IMR-90 (cell line): ENCODE data around the gene SLC25A11. TPM values are rescaled to one million over a fixed set of nuclear protein-coding genes. Genes with fewer than 3 reads are reported as not detected.

Source experiments
- ATAC-seq: fragments of 200-7000 bp; cut with Tn5 transposase; 2 replicates; pipeline ENCODE4 v1.9.1; 2020; ENCODE audit warnings: low read depth, mild to moderate bottlenecking, moderate library complexity
- BruUV-seq: library from RNA; stranded (reverse); fragments of 400-500 nt; replicated peaks from 2 replicates; lab custom pipeline; 2021; lab: Mats Ljungman, UMichigan
- CTCF ChIA-PET: fragments of 300-600 bp; formaldehyde crosslinking; extraction: SDS; loops from one replicate; lab custom pipeline; 2021; ENCODE audit warnings: antibody characterized with exemption; lab: Yijun Ruan, JAX
- POLR2A ChIA-PET: fragments of 300-600 bp; sonication (Branson Sonifier 250); formaldehyde crosslinking; loops from one replicate; lab custom pipeline; 2022; ENCODE audit warnings: antibody characterized with exemption; ENCODE audit not compliant: unreplicated experiment; lab: Charles Lee
- DNase-seq: peaks from one replicate; pipeline ENCODE4 v3.0.0; 2013
- H2AFZ ChIP-seq: replicated peaks from 2 replicates; pipeline ENCODE3; 2013; ENCODE audit warnings: low read length, mild to moderate bottlenecking; ENCODE audit not compliant: poor library complexity
- H2AK5ac ChIP-seq: 2 replicates; pipeline ENCODE4 v1.6.1; 2013; ENCODE audit warnings: low read depth, low read length, inconsistent platforms
- H2AK9ac ChIP-seq: replicated peaks from 2 replicates; pipeline ENCODE3; 2013; ENCODE audit warnings: mild to moderate bottlenecking, low read depth, low read length, moderate library complexity; ENCODE audit not compliant: poor library complexity
- H2BK120ac ChIP-seq: 2 replicates; pipeline ENCODE4 v1.6.1; 2013; ENCODE audit warnings: low read depth, low read length, inconsistent platforms
- H2BK15ac ChIP-seq: 3 replicates; pipeline ENCODE4 v1.6.1; 2013; ENCODE audit warnings: low read depth, low read length, inconsistent platforms
- H2BK20ac ChIP-seq: 2 replicates; pipeline ENCODE4 v1.6.1; 2013; ENCODE audit warnings: low read depth, mild to moderate bottlenecking, inconsistent platforms, low read length, moderate library complexity
- H2BK5ac ChIP-seq: 2 replicates; pipeline ENCODE4 v1.6.1; 2013; ENCODE audit warnings: mild to moderate bottlenecking, low read depth, low read length, inconsistent platforms; ENCODE audit not compliant: poor library complexity, severe bottlenecking
- H3K14ac ChIP-seq: replicated peaks from 2 replicates; pipeline ENCODE4 v1.6.1; 2013; ENCODE audit warnings: low read depth, low read length, inconsistent platforms
- H3K18ac ChIP-seq: 2 replicates; pipeline ENCODE4 v1.6.1; 2013; ENCODE audit warnings: low read depth, low read length, control low read depth
- H3K23ac ChIP-seq: 2 replicates; pipeline ENCODE4 v1.6.1; 2013; ENCODE audit warnings: low read depth, low read length, inconsistent platforms
- H3K27ac ChIP-seq: 2 replicates; pipeline ENCODE4 v1.5.1; 2013; ENCODE audit warnings: mild to moderate bottlenecking, control low read depth, low read length; ENCODE audit not compliant: insufficient read depth
- H3K27me3 ChIP-seq: 2 replicates; pipeline ENCODE4 v1.6.1; 2013; ENCODE audit warnings: low read length; ENCODE audit not compliant: control insufficient read depth, insufficient read depth
- H3K36me3 ChIP-seq: 2 replicates; pipeline ENCODE4 v1.6.1; 2013; ENCODE audit warnings: low read length, mixed read lengths; ENCODE audit not compliant: control insufficient read depth, insufficient read depth
- H3K4ac ChIP-seq: 2 replicates; pipeline ENCODE4 v1.6.1; 2013; ENCODE audit warnings: low read depth, low read length, inconsistent platforms
- H3K4me1 ChIP-seq: 2 replicates; pipeline ENCODE4 v1.6.1; 2013; ENCODE audit warnings: low read length, mixed read lengths; ENCODE audit not compliant: control insufficient read depth, insufficient read depth
- H3K4me2 ChIP-seq: 2 replicates; pipeline ENCODE4 v1.6.1; 2013; ENCODE audit warnings: low read depth, mild to moderate bottlenecking, control low read depth, low read length, moderate library complexity
- H3K4me3 ChIP-seq: 2 replicates; pipeline ENCODE4 v1.5.1; 2013; ENCODE audit warnings: low read depth, mild to moderate bottlenecking, control low read depth, low read length, moderate library complexity; ENCODE audit not compliant: insufficient read depth
- H3K56ac ChIP-seq: 2 replicates; pipeline ENCODE4 v1.6.1; 2013; ENCODE audit warnings: low read length, inconsistent platforms; ENCODE audit not compliant: insufficient read depth; ENCODE audit errors: extremely low read depth
- H3K79me1 ChIP-seq, 2 experiments: 2 replicates each; pipeline ENCODE4 v1.6.1; 2013; ENCODE audit warnings: low read length in 2 of 2, inconsistent platforms in 1 of 2, low read depth in 1 of 2
- H3K9ac ChIP-seq: 2 replicates; pipeline ENCODE4 v1.6.1; 2013; ENCODE audit warnings: low read depth, low read length, control low read depth
- H3K9me1 ChIP-seq: 2 replicates; pipeline ENCODE4 v1.6.1; 2013; ENCODE audit warnings: low read length, inconsistent platforms; ENCODE audit not compliant: insufficient read depth
- H3K9me3 ChIP-seq: 2 replicates; pipeline ENCODE4 v1.6.1; 2013; ENCODE audit warnings: low read length; ENCODE audit not compliant: control insufficient read depth, insufficient read depth
- H4K20me1 ChIP-seq: 2 replicates; pipeline ENCODE4 v1.6.1; 2013; ENCODE audit warnings: low read length, inconsistent platforms; ENCODE audit not compliant: insufficient read depth
- H4K5ac ChIP-seq: 2 replicates; pipeline ENCODE4 v1.6.1; 2013; ENCODE audit warnings: mild to moderate bottlenecking, low read depth, low read length, control low read depth
- H4K8ac ChIP-seq, 2 experiments: 2 replicates each; pipeline ENCODE4 v1.6.1; 2013; ENCODE audit warnings: low read depth in 2 of 2, low read length in 2 of 2, control low read depth in 1 of 2, inconsistent platforms in 1 of 2
- H4K91ac ChIP-seq: 2 replicates; pipeline ENCODE4 v1.6.1; 2013; ENCODE audit warnings: low read depth, low read length, inconsistent platforms; ENCODE audit not compliant: insufficient read depth
- BHLHE40 ChIP-seq: fragments of 150-350 bp; IDR thresholded peaks from 2 replicates; pipeline ENCODE4 v1.6.1; 2016; ENCODE audit warnings: mild to moderate bottlenecking, low read depth, low read length
- MAFK ChIP-seq: IDR thresholded peaks from 2 replicates; pipeline ENCODE4 v1.6.1; 2012; ENCODE audit warnings: low read depth, low read length, improper control_type of control experiment
- MAZ ChIP-seq: IDR thresholded peaks from 2 replicates; pipeline ENCODE4 v1.6.1; 2012; ENCODE audit warnings: low read depth, mild to moderate bottlenecking, low read length, improper control_type of control experiment, moderate library complexity, borderline replicate concordance
- RAD21 ChIP-seq: IDR thresholded peaks from 2 replicates; pipeline ENCODE4 v1.6.1; 2012; ENCODE audit warnings: low read length, improper control_type of control experiment
- WGBS, 2 experiments: methylation state at CpG; one replicate each; pipeline versions ENCODE4 v1.1.5 to v1.1.7; 2013; ENCODE audit warnings: missing lambda C conversion rate in 2 of 2; ENCODE audit not compliant: insufficient read length in 1 of 2; ENCODE audit errors: extremely low coverage in 2 of 2; 5-methylcytosine and 5-hydroxymethylcytosine counted together
- dilution Hi-C: fragments of 300-500 bp; cut with HindIII; formaldehyde crosslinking; loops from one replicate; pipeline ENCODE4 v1.14.3; 2018; ENCODE audit warnings: low sequenced_read_pairs; ENCODE audit not compliant: unreplicated experiment
- in situ Hi-C: fragments of 300-500 bp; cut with MboI; formaldehyde crosslinking; loops from 3 replicates; pipeline ENCODE4 v1.14.3; 2019; ENCODE audit warnings: low sequenced_read_pairs, inconsistent platforms, mixed read lengths
- intact Hi-C: fragments of 100-400 bp; cut with micrococcal nuclease; formaldehyde crosslinking; loops from 2 replicates; pipeline ENCODE4 v1.10.0; 2022
- polyA plus RNA-seq, 3 experiments: library from polyadenylated mRNA; depleted of rRNA; stranded (reverse); fragments of >200 nt; gene quantifications; 2 replicates each; pipeline ENCODE4 v1.2.3, GENCODE V29; 2012; ENCODE audit warnings: low replicate concordance in 1 of 3
- total RNA-seq: library from RNA; depleted of rRNA; stranded (reverse); fragments of >200 nt; gene quantifications from 2 replicates; pipeline ENCODE4 v1.2.3, GENCODE V29; 2012

Gene SLC25A11
- total and polyA plus RNA-seq, 2 of the 4 experiments (the other 2 are of a cell fraction): 35.0 to 62.2 TPM

GRCh38 chr17:4953451-4953961 lies 13.7 kb upstream of the SLC25A11 start:
- ChIA-PET CTCF (interaction anchor here (0.7 kb wide), 1 partner anchor 78 kb away, joined by 3 read pairs; no protein-coding TSS in a partner anchor), POLR2A (interaction anchor here (0.7 to 1.2 kb wide), 2 partner anchors 9 to 14 kb away, joined by 3 to 8 read pairs; partner anchors contain the start of gene SPAG7)
- peak overlapping the region; percentile 42; the same call in 1 of the 3 replicates for H2BK15ac ChIP-seq
- H3K56ac ChIP-seq: no peak overlapping the region
- H3K23ac ChIP-seq: peak overlapping the region; percentile 54; the same call in 1 of the 2 replicates
- H3K4me1 ChIP-seq: peaks cover 28% of the 10 kb centered on the region
- peak overlapping the region; percentile 94 for H2BK120ac ChIP-seq
- peak overlapping the region; percentile 56 to 91; a peak in 3 of 4 replicates for H4K8ac ChIP-seq
- H4K5ac ChIP-seq: peak overlapping the region; percentile 58
- in situ Hi-C loops: no loop called here
- peak overlapping the region; percentile 90 for H3K4ac ChIP-seq
- H3K4me2 ChIP-seq: no peak overlapping the region
- 0 out of 2 replicates have a peak, but pooled peaks have one; percentile 2 for TF ChIP-seq BHLHE40
- TF ChIP-seq MAFK: no peak
- TF ChIP-seq MAZ: peak; percentile 82
- no peak for TF ChIP-seq RAD21
- H3K9me3 ChIP-seq: no peaks in the 10 kb centered on the region
- H2BK20ac ChIP-seq: peak overlapping the region; percentile 82
- H3K27me3 ChIP-seq: no peaks in the 10 kb centered on the region
- dilution Hi-C loops: no loop called here
- H3K14ac ChIP-seq: peak overlapping the region; percentile 96
- H4K20me1 ChIP-seq: peaks cover 2% of the 10 kb centered on the region
- no peak overlapping the region; the same call in 1 of the 2 replicates for H3K9ac ChIP-seq
- peak overlapping the region; percentile 28 for H3K18ac ChIP-seq
- BruUV-seq: no TSS peak
- ATAC-seq (peak; percentile 12), DNase-seq (peak; percentile 76)
- H4K91ac ChIP-seq: peak overlapping the region; percentile 78
- peaks cover 2% of the 10 kb centered on the region for H3K36me3 ChIP-seq
- peak overlapping the region; percentile 79 for H3K27ac ChIP-seq
- peak overlapping the region; percentile 84 for H2AFZ ChIP-seq
- H2AK5ac ChIP-seq: peak overlapping the region; percentile 86
- intact Hi-C loops: no loop called here
- no peak overlapping the region for H3K4me3 ChIP-seq
- peaks cover 27% of the 10 kb centered on the region; the same call in 1 of the 2 replicates for H3K9me1 ChIP-seq
- H3K79me1 ChIP-seq: peaks cover 12 to 27% of the 10 kb centered on the region in 2 experiments; a peak in 3 of 4 replicates
- peak overlapping the region; percentile 88 for H2BK5ac ChIP-seq
- peak overlapping the region; percentile 89 for H2AK9ac ChIP-seq
- WGBS, 2 experiments: 40% methylated on average over 3 of the region's 14 CpGs; no CpG with 5 or more reads in 1 of the 2 experiments
